HG03520 (cell line): ENCODE results near the gene PLEKHA5.

Source experiments
- ATAC-seq: cut with Tn5 transposase; IDR thresholded peaks from one replicate; pipeline ENCODE4 v1.9.1; 2021; ENCODE audit warnings: mild to moderate bottlenecking, moderate library complexity; ENCODE audit not compliant: unreplicated experiment

Gene PLEKHA5

GRCh38 chr12:19260135-19260534, 130.6 kb downstream of the PLEKHA5 start:
- no peak for ATAC-seq

DNA sequence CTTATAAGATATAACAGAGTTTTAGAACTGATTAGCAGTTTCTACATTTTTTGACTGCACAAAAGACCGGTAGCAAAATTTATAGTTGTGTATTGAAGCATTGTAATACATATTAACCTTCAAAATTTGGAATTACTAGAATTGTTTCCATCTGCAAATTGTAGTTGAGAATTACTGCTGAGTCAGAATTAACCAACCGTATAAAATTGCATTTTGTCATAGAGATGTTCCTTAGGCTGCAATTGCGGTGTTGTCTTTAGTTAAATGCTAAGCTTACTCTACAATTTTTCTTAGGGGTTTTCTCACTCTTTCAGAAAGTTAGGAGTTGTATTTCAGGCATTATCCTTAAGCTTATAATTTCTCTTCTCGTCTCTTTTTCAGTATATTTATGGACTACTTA, 132.2 kb downstream of the PLEKHA5 start:
- ATAC-seq: no peak

DNA sequence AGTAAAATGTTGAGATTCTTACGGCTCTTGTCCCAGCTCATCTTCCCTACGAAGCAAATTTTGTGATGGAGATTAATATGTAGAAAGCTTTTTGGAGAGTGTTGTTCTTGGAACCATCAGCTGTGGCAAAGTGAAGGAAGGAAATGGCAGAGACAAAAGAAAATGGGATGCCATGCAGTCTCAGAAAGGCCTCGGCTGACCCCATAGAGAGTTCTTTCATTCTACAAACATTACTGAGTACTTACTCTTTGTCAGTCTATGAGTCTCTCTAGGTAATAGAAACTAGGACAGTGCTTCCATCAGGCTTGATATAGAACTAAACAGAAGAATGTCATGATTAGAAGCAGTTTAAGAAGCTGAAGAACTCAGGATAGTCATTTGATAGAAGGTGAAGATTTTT, 134.1 kb downstream of the PLEKHA5 start:
- ATAC-seq: no peak

DNA sequence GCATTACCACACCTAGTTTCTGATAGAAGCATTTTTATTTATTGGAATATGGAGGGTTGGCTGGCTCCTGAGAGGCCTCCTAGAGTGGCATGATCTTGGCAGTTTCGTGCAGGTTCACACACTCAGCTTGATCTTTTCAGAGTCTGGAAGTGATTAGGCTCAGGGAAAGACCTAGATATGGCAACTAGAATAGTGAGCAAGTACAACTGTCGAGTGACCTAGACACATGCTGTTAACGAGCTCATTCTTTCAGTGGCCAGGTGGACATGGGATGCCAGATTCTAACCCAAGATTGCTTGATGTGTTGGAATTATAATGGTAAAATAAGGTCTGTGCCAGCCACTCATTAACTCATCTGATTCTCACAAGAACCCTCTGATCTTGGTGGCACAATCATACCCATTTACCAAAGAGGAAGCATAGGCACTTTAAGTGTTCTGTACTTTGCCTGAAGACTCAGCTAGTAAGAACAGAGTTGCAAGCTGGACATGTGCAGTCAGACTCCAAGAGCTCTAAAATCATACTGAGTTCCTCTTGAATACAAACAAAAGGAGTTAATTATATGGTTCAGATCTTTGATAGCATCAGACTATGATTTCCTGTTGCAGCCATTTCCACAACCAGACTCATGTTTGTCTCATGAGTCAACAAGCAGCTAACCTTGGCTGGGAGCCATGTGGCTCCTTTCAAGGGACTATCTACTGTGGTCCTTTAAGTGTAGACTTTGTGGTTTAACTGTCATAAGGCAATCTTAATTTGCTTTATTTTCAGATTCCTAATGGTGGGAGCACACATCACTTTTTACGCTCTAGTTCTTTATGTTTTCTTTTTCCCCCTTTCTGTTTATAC, 144.2 kb downstream of the PLEKHA5 start:
- no peak for ATAC-seq

DNA sequence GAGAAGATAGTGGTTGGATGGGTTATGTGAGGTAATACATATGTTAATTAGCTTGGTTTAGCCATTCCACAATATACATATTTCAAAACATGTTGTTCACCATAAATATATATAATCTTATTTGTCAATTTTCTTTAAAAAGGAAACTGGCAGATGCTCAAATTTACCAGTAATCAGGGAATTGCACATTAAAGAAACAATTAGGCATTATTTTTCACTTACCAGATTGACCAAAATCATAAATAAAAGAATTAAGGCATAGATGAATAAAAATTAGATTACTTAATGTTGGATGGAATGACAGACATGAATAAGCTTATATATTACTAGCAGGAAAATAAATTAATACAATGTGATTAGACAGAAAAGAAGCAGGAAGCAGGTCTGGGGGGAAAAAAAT, 147.2 kb downstream of the PLEKHA5 start:
- ATAC-seq: no peak

- ATAC-seq: no peak
Measured at GRCh38 chr12:19277711-19278110, 148.2 kb downstream of the PLEKHA5 start.

DNA sequence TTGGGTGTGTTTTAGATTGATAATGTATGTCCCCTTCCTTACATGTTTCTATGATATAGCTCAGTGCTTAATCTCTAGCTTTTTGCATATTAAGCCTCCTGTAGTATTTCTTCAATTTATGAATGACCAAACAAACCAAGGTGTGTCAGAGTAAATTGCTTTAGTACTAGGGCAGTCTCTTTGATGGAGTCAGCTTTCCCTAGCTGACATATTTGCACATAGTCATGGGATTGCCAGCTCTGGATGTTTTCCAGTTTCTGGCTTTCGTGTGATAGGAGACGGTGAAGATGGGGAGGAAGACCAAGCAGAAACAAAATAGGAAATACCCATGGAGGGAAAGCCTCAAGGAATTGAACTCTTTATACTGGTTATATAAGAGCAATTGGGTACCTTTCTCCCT, 148.9 kb downstream of the PLEKHA5 start:
- ATAC-seq: no peak

DNA sequence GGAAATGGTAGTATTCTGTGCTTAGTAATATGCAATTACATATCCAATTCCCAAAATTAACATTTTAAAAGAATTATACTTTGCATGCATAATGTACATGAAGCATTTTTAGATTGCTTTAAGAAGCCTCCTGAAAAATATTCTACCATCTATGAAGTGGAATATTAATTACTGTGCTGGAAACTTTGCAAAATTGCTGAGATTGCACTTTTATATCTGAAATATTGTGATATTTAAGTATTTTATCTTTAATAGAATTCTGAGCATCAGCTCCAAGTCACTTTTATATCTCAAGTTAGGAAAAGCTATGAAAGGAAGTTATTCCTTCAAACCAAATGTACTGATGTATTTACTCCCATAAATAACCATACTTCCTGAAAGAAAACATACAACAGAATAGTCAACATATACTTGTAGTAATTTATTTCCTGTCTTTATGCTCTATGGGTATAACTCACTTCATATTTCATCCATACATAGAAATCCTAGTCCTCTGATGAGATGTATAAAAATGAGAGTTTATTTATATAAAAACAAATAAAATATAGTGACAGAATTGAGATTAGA, 152.7 kb downstream of the PLEKHA5 start:
- ATAC-seq: no peak

DNA sequence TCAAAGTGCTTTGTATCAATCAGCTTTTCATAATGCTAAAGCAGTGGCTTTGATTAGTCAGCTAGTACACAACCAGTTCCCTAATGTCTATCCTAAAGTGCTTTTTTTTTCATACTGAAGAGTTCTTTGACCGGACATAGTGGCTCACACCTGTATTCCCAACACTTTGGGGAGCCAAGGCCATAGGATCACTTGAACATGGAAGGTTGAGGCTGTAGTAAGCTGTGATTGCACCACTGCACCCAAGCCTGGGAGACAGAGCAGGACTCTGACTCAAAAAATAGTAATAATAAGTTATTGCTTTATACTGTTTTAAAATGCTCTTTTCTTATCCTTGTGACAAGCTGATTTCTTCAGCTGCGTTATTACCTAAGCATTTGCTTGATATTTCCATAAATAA, 155.1 kb downstream of the PLEKHA5 start:
- no peak for ATAC-seq

DNA sequence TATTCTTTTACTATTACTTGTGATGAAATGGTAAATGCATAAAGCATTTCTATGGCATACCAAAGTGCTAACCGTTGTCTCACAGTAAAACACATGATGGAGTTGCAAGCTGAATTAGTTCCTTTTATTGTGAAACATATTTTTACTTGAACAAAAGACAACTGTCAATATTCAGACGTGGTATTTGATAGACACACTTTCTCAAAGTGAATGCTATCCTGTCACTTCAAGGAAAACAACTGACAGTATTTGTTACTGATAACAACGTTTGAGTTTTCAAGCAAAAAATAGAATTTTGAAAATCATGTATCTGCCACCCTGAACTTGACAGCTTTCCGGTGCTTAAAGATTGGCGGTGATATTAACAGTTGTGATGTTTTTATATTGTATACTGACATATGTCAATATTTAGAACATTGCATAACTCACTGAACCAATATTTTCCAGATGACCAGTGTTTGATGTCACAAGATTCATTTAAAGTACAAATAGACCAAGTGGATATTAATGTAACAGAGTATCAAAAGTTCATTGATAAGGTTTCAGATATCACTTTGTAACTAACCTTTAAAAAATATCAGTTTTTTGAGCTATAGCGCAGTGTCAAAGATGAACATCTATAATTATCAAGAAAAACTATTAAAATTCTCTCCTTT, 156.4 kb downstream of the PLEKHA5 start:
- no peak for ATAC-seq

DNA sequence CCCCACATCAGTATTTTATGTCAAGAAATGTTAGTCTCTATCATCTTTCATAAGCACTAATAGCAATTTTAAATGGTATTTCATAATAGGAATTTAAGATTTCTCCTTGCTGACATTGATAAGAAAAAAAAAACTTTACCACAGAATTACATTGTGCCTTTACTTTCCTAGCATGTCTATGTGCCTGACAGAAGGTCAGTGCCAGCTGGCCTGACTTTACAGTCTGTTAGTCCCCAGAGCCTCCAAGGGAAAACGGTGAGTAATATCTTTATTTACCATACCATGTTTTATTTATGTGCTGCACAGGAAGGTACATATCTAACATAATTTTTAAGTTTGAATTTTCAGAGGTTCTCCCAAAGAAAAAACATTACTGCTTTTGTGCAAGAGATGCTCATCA, 157.8 kb downstream of the PLEKHA5 start:
- ATAC-seq: no peak

GRCh38 chr12:19288161-19288560, 158.6 kb downstream of the PLEKHA5 start:
- no peak for ATAC-seq

- peak; percentile 75 for ATAC-seq
Measured at GRCh38 chr12:19288603-19289244, 159.2 kb downstream of the PLEKHA5 start.

- no peak for ATAC-seq
Measured at GRCh38 chr12:19298836-19299605, 169.5 kb downstream of the PLEKHA5 start.

DNA sequence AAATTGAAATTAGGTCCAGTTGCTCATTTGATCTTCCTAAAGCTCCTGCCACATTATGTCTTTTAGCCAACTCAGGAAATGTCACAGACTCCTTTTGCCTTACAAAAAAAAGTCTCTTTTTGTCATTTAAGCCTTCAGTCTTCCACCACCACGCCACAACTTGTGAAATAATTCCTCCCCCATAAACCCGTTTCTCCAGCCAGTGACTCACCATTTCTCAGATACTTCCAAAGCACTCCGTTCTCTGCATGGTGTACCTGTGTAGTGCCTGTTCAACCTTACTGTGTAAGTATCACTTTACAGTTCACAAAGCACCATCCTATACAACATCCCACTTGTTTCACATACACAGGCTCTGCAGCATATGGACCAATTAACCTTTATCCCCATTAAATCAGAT, 170.2 kb downstream of the PLEKHA5 start:
- ATAC-seq: no peak

DNA sequence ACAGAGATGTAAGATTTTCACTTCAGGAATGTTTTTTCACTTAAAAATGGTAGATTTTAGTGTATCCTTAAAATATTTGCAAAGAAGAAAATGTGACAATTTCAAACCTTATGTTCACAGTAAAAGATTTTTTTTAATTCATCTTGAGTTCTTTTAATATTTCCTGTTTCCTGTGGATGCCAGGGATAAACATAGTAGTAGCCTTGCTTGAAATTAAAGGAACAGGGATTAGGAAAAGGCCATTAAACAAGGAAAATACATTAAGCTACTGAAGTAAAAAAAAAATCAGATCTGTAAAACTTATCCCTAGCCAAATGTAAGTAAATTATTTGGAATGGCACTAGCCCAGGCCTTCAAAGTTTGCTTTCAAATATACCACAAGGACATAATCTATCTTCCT, 171.7 kb downstream of the PLEKHA5 start:
- no peak for ATAC-seq

GRCh38 chr12:19301688-19302087, 172.2 kb downstream of the PLEKHA5 start:
- ATAC-seq: no peak

DNA sequence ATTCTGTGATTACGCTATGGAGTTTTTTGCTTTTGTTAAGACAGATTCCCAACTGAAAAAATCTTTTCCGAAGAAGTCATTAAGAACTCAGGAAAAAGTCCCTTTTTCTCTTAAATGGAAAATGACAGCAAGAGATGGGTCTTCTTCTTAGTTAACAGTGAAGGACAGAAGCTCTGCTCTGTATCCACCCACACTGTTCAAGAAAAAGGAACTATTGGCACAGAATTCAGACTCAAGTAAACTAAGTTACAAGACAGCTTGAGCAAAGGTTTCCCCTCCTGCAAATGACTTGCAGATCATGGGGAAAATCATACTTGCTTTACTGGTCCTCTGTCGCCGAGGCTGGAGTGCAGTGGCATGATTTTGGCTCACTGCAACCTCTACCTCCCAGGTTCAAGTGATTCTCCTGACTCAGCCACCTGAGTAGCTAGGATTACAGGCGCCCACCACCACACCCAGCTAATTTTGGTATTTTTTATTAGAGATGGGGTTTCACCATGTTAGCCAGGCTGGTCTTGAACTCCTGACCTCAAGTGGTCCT, 172.6 kb downstream of the PLEKHA5 start:
- no peak for ATAC-seq

DNA sequence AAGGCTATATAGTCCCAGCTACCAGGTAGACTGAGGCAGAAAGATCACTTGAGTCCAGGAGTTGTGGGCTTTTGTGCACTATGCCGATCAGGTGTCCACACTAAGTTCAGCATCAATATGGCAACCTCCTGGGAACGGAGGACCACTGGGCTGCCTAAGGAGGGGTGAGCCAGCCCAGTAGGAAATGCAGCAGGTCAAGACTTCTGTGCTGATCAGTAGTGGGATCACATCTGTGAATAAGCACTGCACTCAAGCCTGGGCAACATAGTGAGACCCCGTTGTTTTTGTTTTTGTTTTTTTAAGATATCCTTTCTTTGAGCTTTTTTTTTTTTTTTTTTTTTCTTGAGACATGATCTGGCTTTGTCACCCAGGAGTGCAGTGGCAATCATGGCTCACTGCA, 174.0 kb downstream of the PLEKHA5 start:
- no peak for ATAC-seq

GRCh38 chr12:19304149-19304750, 174.7 kb downstream of the PLEKHA5 start:
- no peak for ATAC-seq
